ENCODE data around the gene TCF21. TPM values are rescaled to one million over a fixed set of nuclear protein-coding genes. Genes with fewer than 3 reads are reported as not detected.

Gene TCF21
- 0.03 to 0.07 TPM (median 0.06 TPM) in 4 of 5 replicates, not detected in the other for total RNA-seq (2022; extraction: Qiagen RNA extraction; ENCODE audit: low read depth)

GRCh38 chr6:133888929-133889556 is at the start of gene TCF21:
TSS of gene TCF21 (plus strand) at chr6:133889113. CDS start at chr6:133889398, 285 bp downstream.

Other genes starting within 250 kb of the TCF21 start
- gene TBPL1, start 64.1 kb downstream of the TCF21 start, total RNA-seq (2022; extraction: Qiagen RNA extraction; ENCODE audit: low read depth), result 24.3 to 27.8 TPM (median 26.0 TPM) in 5 replicates
- gene SLC2A12, start 163.5 kb downstream of the TCF21 start, total RNA-seq (2022; extraction: Qiagen RNA extraction; ENCODE audit: low read depth), result 0.36 to 0.63 TPM (median 0.47 TPM) in 5 replicates

All from A549 treated with CpdA at 1 μM for 4 hours (cell line).